Measurements from ENCODE around the gene RNASEL. TPM values are rescaled to one million over a fixed set of nuclear protein-coding genes. Genes with fewer than 3 reads are reported as not detected.

RNASEL gene
- total and polyA plus RNA-seq, 9 of the 15 experiments (the other 6 are each of a cell fraction or from before 2014, with no cell fraction given) = 4.3 to 11.1 (median 7.2) TPM

- TF ChIP-seq GMEB1 (CRISPR knock-in tag; IDR thresholded peaks at IDR 0.05) = 0 out of 2 replicates have a peak, but pooled peaks have one; percentile 25
- no peak for TF ChIP-seq ATF3 (IDR thresholded peaks at IDR 0.05)
- 0 out of 2 replicates have a peak, but pooled peaks have one; percentile 17 for TF ChIP-seq ATF3 (CRISPR knock-in tag; conservative IDR thresholded peaks at IDR 0.05)
- 0 out of 2 replicates have a peak, but pooled peaks have one; percentile 40 for TF ChIP-seq ZNF583 (CRISPR knock-in tag; IDR thresholded peaks at IDR 0.05)
- TF ChIP-seq ZFP91 (CRISPR knock-in tag; IDR thresholded peaks at IDR 0.05) = no peak
- no peak for TF ChIP-seq BRD9 (IDR thresholded peaks at IDR 0.05; ENCODE audit: low read depth, partially characterized antibody)
- TF ChIP-seq KDM5B (IDR thresholded peaks at IDR 0.05; ENCODE audit: insufficient replicate concordance, low read depth, low read length) = no peak
- no peak for TF ChIP-seq POLR3G (IDR thresholded peaks at IDR 0.05; ENCODE audit: extremely low read depth, insufficient read length, insufficient replicate concordance)
- TF ChIP-seq ZNF311 (CRISPR knock-in tag; IDR thresholded peaks at IDR 0.05) = 0 out of 2 replicates have a peak, but pooled peaks have one; percentile 23
- TF ChIP-seq MLX (CRISPR knock-in tag; conservative IDR thresholded peaks at IDR 0.05) = 0 out of 4 replicates have a peak, but pooled peaks of 1 of the 2 experiments have one; percentile 50
- 0 out of 2 replicates have a peak, but pooled peaks have one; percentile 26 for TF ChIP-seq ZBTB17 (CRISPR knock-in tag; IDR thresholded peaks at IDR 0.05)
- 0 out of 2 replicates have a peak, but pooled peaks have one; percentile 10 for TF ChIP-seq ZBTB12 (CRISPR knock-in tag; IDR thresholded peaks at IDR 0.05)
- no peak for TF ChIP-seq CBFA2T3 (IDR thresholded peaks at IDR 0.05)
- 0 out of 2 replicates have a peak, but pooled peaks have one; percentile 50 for TF ChIP-seq ZNF57 (CRISPR knock-in tag; IDR thresholded peaks at IDR 0.05)
These were observed 11.8 kb upstream of the RNASEL start (continued) for GRCh38 chr1:182600745-182601415.

Measured in K562 (cell line).